NCI-H1105 treated with DMSO at 0.1 percent for 48 hours (cell line): Measurements from ENCODE around the gene DYSF.

Experiments
- DNase-seq: peaks from one replicate; lab custom pipeline; 2025; lab: John Stamatoyannopoulos, UW

Gene DYSF

GRCh38 chr2:71615767-71616730 lies 162.7 kb downstream of the DYSF start:
- no peak for DNase-seq

DNA sequence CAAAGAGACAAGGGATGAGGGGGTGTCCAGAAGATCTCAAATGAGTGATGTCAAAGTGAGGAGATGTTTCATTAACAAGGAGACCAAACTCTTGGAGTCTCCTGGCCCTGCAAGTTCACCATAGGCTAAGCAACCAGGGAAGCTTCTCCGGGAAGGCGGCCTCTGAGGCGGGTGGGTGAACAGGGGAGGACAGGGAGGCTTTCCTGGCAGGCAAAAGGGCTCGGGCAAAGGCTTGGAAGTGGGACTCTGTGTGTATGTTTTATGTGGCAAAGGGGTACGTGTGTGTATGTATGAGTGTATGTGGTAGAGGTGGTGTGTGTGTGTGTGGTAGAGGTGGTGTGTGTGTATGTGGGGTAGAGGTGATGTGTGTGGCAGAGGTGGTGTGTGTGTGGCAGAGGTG lies 163.9 kb downstream of the DYSF start:
- DNase-seq = no peak

DNA sequence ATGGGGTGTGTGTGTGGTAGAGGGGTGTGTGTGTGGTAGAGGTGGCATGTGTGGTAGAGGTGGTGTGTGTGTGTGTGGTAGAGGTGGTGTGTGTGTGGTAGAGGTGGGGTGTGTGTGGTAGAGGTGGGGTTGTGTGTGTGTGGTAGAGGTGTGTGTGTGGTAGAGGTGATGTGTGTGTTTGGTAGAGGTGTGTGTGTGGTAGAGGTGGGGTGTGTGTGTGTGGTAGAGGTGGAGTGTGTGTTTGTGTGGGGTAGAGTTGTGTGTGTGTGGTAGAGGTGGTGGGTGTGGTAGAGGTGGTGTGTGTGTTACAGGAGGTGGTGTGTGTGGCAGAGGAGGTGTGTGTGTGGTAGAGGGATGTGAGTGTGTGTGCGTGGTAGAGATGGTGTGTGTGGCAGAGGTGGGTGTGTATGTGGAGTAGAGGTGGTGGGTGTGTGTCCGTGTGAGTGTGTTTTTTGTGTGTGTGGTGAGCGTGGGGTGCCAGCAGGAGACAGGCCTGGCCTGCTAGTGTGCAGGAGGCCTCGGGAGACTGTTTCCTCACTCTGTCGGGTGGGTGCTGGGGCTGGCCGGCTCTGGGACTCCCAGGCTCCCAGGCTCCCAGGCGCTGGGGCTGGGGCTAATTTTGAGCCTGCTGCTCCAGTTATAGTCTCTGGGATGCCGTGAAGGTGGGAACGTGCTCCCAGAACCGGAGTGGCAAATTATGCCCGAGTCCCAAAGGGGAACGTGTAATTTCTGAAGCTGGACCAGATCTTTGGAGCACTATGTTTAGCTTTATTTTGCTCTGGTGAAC lies 165.2 kb downstream of the DYSF start:
- DNase-seq = no peak

- DNase-seq = no peak
These were observed 165.9 kb downstream of the DYSF start for GRCh38 chr2:71619230-71619741.

GRCh38 chr2:71620116-71620515 lies 166.8 kb downstream of the DYSF start:
- no peak for DNase-seq

GRCh38 chr2:71620851-71621251 lies 167.5 kb downstream of the DYSF start:
- DNase-seq = no peak

GRCh38 chr2:71629273-71629672 lies 175.9 kb downstream of the DYSF start:
- DNase-seq = no peak

GRCh38 chr2:71629771-71630453 lies 176.6 kb downstream of the DYSF start:
- DNase-seq = no peak

DNA sequence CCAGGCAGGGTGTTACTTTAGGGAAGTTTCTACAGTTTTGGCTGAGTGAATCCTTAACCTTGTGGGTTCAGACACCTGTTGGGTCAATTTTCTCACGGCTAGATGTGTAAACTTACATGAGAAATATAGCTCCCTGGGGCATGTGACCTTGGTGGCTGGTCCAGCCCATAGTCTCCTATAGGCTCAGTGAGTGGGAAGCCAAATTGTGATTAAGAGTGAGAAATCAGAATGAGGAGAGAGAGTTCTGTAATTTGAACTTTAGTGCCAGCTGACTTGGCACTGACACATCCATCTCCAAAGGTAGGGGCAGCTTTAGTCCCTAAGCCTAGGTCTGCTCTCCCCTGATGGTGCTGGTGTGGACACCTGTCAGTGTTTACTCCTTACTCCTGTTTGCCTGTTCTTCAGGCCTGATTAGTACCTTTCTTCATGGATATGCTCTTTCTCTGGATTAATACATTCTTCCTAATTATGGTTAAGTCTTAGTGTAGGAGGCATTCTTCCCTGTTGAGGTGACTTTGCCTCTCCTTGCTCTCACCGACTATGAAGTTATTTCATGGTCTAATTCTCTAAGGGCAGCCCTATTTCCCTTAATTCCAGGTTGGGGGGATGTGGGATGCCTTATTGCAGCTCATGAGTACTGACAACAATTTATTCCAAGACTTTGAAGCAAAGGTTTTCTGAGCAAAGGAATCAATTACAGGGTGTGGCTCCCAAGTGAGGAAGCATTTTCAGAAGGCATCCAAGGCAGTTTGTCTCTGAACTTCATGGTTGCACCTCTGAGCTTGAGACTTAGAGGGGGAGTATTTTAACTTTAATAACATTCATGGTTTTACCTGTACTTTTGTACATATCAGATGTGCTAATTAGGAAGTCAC lies 177.3 kb downstream of the DYSF start:
- DNase-seq = no peak

GRCh38 chr2:71631411-71631931 lies 178.1 kb downstream of the DYSF start:
- DNase-seq = no peak

- no peak for DNase-seq
These were observed 179.7 kb downstream of the DYSF start for GRCh38 chr2:71633086-71633485.

DNA sequence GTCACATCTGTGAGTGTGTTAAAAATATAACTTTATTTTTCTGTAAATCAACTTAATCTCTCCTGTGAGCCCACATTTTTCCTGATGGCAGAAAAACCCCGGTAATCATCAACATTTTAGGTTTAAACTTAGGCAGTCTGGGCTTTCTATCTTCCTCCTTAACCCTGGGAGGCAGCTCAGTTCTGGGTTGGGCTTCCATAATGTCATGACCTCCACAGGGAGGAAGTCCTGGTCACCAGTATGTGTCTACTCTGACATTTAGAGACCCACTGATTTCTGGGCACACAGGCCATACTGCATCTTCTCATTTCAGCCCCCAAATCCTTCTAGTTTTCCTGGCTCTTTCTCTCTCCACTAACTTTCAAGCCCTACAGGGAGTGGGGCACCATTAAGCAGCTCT lies 181.2 kb downstream of the DYSF start:
- DNase-seq = no peak

GRCh38 chr2:71635798-71636197 lies 182.4 kb downstream of the DYSF start:
- DNase-seq = no peak

GRCh38 chr2:71637168-71637567 lies 183.8 kb downstream of the DYSF start:
- no peak for DNase-seq

DNA sequence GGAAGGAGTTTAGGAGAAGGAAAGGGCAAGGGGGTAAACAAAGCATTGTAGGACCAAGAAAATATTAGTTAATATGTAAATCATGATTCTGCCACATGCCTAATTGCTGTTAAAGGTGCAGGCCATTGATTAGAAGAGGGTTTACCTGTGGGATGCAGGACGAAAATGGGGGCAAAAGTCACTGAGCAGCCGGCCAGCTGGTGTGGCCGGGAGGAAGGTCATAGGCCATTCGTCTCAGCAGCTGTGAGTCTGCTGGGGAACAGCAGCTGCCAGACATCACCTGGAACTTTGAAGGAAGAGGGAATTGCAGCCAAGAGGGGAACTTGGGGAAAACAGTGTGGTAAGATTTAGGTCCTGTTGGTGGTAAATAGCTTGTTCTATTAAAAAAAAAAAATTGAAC lies 184.4 kb downstream of the DYSF start:
- DNase-seq = no peak

DNA sequence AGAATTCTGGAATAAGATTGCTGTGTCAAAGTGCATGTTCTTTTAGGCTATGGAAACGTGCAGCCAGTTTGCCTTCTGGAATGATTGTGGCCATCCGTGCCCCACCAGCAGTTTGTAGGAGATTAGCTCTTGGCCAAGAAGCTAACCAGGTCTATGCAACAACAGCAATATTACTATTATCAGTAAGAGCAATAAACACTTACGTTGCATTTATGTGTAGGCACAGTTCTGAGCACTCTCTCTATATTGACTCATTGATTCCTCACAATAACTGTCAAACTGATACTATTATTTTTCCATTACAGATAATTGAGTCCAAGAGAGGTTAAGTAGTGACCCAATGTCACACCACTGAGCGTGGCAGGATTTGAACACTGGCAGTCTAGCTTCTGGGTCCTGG lies 186.4 kb downstream of the DYSF start:
- DNase-seq = no peak

DNA sequence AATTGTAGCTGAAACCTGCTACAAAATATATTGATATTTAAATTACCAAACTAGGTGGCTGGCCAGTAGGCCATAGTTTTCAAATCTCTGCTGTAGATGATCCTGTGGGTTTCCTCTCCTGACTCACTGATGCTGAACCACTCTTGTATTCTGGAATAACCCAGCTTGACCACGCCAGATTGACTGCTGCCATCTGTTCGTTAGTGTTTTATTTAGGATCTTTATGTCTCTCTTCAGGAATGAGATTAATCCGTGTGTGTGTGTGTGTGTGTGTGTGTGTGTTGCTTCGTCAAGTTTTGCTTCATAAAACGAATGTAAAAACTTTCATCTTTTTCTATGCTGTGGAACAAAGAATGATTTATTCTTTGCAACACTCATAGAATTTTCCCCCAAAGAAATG lies 187.1 kb downstream of the DYSF start:
- no peak for DNase-seq

DNA sequence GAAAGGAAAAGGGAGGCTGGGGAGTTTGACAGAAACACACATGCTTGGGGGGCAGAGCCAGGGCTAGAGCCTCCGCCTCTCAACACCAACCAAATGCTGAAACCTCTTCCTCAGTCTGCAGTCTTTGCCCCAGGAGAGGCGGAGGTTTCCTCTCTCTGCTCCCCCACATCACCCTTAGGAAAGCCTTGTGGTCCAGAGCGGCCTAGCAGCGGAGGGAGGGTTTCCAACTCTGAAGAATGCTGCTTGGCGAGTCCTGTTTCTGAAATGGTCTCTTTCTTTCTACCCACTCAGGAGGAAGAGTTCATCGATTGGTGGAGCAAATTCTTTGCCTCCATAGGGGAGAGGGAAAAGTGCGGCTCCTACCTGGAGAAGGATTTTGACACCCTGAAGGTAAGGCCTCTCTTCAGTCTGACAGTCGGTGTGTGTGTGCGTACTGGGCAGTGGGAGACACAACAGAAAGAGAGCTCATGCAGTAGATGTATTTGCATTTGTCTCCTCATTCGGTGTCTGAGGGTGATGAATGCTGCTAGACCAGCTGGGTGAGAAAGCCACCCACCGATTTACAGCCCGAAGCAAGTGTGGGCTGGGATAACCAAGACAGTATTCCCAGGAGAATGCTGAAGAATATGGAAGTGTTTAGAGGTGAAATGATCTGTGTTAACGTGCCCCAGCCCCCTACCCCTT lies 190.5 kb downstream of the DYSF start:
- no peak for DNase-seq

GRCh38 chr2:71646028-71646427 lies 192.7 kb downstream of the DYSF start:
- no peak for DNase-seq

DNA sequence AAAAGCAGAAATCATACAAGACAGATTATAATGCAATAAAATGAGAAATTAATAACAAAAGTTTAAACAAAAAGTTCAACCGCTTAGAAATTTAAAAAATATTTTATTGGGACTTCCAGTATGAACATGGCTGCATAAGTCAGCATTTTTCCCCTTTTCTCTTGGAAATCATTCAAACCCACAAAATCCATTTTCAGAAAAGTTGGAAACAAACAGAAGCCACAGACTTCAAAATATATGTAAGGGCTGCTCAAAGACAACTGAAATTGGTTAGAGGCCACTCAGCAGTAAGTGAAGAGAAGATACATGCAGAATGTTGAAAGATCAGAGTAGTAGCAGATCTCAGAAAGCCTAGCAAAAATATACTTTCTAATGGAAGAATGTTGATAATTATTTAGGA lies 194.0 kb downstream of the DYSF start:
- no peak for DNase-seq
